Measurements from ENCODE around the gene SBF2. TPM values are rescaled to one million over a fixed set of nuclear protein-coding genes. Genes with fewer than 3 reads are reported as not detected.

SBF2 gene
- total and polyA plus RNA-seq, 2 of the 13 experiments (the other 11 are each of a cell fraction or from before 2014, with no cell fraction given) = 24.0 to 45.8 TPM

DNA sequence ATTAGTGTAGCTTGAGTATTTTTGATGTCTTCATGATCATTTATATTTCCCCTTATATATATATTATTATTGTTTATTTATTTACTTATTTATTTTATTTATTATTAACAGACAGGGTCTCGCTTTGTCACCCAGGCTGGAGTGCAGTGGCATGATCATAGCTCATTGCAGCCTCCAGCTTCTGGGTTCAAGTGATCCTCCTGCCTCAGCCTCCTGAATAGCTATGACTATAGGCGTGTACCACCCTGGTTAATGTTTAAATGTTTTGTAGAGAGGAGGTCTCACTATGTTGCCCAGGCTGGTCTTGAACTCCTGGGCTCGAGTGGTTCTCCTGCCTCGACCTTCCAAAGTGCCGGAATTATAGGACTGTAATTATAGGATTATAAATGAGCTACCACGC, 21.1 kb upstream of the SBF2 start:
- peak overlapping the region; percentile 46; the same call in 1 of the 2 replicates for H3K4me2 ChIP-seq (ENCODE audit: low read depth, low read length)
- H3K27me3 ChIP-seq (ENCODE audit: control insufficient read depth in 1 of 2, insufficient read depth in 2 of 2, low read length in 2 of 2) = no peaks in the 10 kb centered on the region
- H3K4me3 ChIP-seq (replicated peaks in 1 of 3; ENCODE audit: insufficient read depth in 1 of 3, low read depth in 2 of 3, low read length in 3 of 3) = no peak overlapping the region
- no peaks in the 10 kb centered on the region for H3K79me2 ChIP-seq (ENCODE audit: insufficient read depth, low read length)
- H3K4me1 ChIP-seq (ENCODE audit: insufficient read depth, low read length) = peaks cover 48% of the 10 kb centered on the region
- WGBS (ENCODE audit: low lambda C conversion rate) = 86% methylated on average over 6 of the region's 6 CpGs
- no peak for TF ChIP-seq CENPX (CRISPR knock-in tag; IDR thresholded peaks at IDR 0.05)
- TF ChIP-seq NFE2 (CRISPR knock-in tag; IDR thresholded peaks at IDR 0.05) = no peak
- TF ChIP-seq, protein P1, sequence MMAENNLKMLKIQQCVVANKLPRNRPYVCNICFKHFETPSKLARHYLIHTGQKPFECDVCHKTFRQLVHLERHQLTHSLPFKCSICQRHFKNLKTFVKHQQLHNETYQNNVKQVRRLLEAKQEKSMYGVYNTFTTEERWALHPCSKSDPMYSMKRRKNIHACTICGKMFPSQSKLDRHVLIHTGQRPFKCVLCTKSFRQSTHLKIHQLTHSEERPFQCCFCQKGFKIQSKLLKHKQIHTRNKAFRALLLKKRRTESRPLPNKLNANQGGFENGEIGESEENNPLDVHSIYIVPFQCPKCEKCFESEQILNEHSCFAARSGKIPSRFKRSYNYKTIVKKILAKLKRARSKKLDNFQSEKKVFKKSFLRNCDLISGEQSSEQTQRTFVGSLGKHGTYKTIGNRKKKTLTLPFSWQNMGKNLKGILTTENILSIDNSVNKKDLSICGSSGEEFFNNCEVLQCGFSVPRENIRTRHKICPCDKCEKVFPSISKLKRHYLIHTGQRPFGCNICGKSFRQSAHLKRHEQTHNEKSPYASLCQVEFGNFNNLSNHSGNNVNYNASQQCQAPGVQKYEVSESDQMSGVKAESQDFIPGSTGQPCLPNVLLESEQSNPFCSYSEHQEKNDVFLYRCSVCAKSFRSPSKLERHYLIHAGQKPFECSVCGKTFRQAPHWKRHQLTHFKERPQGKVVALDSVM (CRISPR knock-in tag; IDR thresholded peaks at IDR 0.05) = peak; percentile 70; the same call in 1 of the 2 replicates
- TF ChIP-seq YY1 (IDR thresholded peaks at IDR 0.05; ENCODE audit: insufficient read depth, insufficient replicate concordance, low read depth, low read length) = no peak
- TF ChIP-seq SKI (IDR thresholded peaks at IDR 0.05; ENCODE audit: partially characterized antibody) = no peak
- TF ChIP-seq BRD4 (CRISPR knock-in tag; IDR thresholded peaks at IDR 0.05) = no peak
- no peak for TF ChIP-seq ZNF225 (CRISPR knock-in tag; IDR thresholded peaks at IDR 0.05)
- FAIRE-seq (no peak), DNase-seq (ENCODE audit: low spot score) (no peak), ATAC-seq (no peak)
- no peaks in the 10 kb centered on the region for H4K20me1 ChIP-seq (ENCODE audit: insufficient read depth, low read length)
- H3K9me3 ChIP-seq (ENCODE audit: low read length) = no peaks in the 10 kb centered on the region
- in situ Hi-C loops (cut with HindIII; ENCODE audit: extremely low pct_ligation_motif_present, low pct_unique_long_range_greater_than_20kb) = no loop called here
- H3K27ac ChIP-seq (ENCODE audit: extremely low read length, insufficient read depth, low read length) = no peak overlapping the region
- no peak overlapping the region for H3K9ac ChIP-seq (ENCODE audit: insufficient read depth, low read depth, low read length)
- H3K36me3 ChIP-seq (replicated peaks in 1 of 2; ENCODE audit: control insufficient read depth in 1 of 2, insufficient read depth in 2 of 2, low read length in 2 of 2) = no peaks in the 10 kb centered on the region
- ChIA-PET CTCF (ENCODE audit: low intra/inter-chr PET ratio, low total read pairs) (no interaction called here), POLR2A (interaction anchor here (1.4 to 3.3 kb wide), 3 partner anchors 10 to 27 kb away, joined by 4 to 30 read pairs (median 13); partner anchors contain the start of gene ADM)
- no peak overlapping the region for H2AFZ ChIP-seq (ENCODE audit: low read length)
- no TSS peak for BruUV-seq (replicated peaks)
- intact Hi-C loops (cut with micrococcal nuclease; ENCODE audit: unreplicated experiment) = no loop called here
